Left ventricle myocardium inferior (tissue), 1 donor: ENCODE results near the gene SUZ12. TPM values are rescaled to one million over a fixed set of nuclear protein-coding genes. Genes with fewer than 3 reads are reported as not detected.
"Not testable (repeated sequence)": the region's sequence is repeated elsewhere in the genome, so short reads cannot be mapped to it uniquely, and the experiment has no call there.

ENCODE experiments used
- DNase-seq: peaks from one replicate; pipeline ENCODE4 v3.0.0-alpha.2; 2020
- H3K27ac ChIP-seq: fragments of 200-600 bp; replicated peaks from 2 replicates; pipeline ENCODE4 v1.8.0; 2021
- H3K27me3 ChIP-seq: fragments of 200-600 bp; 2 replicates; pipeline ENCODE4 v1.8.0; 2021; ENCODE audit warnings: low read depth
- H3K36me3 ChIP-seq: fragments of 200-600 bp; 2 replicates; pipeline ENCODE4 v1.8.0; 2021
- H3K4me1 ChIP-seq: fragments of 200-600 bp; 2 replicates; pipeline ENCODE4 v1.8.0; 2021
- H3K4me3 ChIP-seq: fragments of 200-600 bp; 2 replicates; pipeline ENCODE4 v1.8.0; 2021; ENCODE audit warnings: mild to moderate bottlenecking, moderate library complexity
- H3K9me3 ChIP-seq: fragments of 200-600 bp; replicated peaks from 2 replicates; pipeline ENCODE4 v1.8.0; 2021
- intact Hi-C: fragments of 100-400 bp; cut with micrococcal nuclease; formaldehyde crosslinking; loops from one replicate; pipeline ENCODE4 v1.11.0; 2022
- total RNA-seq: library from RNA; stranded (reverse); fragmentation: NEBNext Ultra II Directional; extraction: Animal tissue kit (Norgen Biotek cat#: 25700); gene quantifications from one replicate; pipeline ENCODE4 v1.2.1, GENCODE V29; 2021
- TF ChIP-seq, protein P1 (sequence below): fragments of 200-600 bp; IDR thresholded peaks from 2 replicates; pipeline ENCODE4 v1.8.0; 2021; ENCODE audit warnings: antibody characterized with exemption, mild to moderate bottlenecking, borderline replicate concordance
- donor health status: DM: no; HTN: yes; CAD: no; lungs with severe emphysema.

SUZ12 gene
- total RNA-seq, 1 donor from 2014 or later = 12.6 TPM

DNA sequence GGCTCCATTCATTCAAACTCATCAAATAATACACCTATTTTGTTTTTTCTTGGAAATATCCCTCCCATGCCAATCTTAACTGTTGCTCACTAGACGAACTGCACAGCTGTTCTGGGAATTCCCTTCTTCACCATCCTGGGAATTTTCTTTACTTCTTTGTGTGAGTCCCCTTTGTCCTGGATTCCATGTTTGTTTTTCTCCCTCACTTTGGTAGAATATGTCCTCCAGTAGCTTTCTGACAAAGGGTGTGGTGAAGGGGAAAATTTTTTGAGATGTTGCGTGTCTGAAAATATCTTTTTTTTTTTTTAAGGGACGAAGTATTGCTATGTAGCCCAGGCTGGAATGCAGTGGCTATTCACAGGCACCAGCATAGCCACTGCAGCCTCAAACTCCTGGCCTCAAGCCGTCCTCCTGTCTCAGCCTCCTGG lies 18.1 kb upstream of the SUZ12 start:
- no peaks in the 10 kb centered on the region for H3K36me3 ChIP-seq
- H3K9me3 ChIP-seq = no peaks in the 10 kb centered on the region
- intact Hi-C loops = no loop called here
- peaks cover 83% of the 10 kb centered on the region for H3K27me3 ChIP-seq
- no peak overlapping the region for H3K4me3 ChIP-seq
- TF ChIP-seq, protein P1, sequence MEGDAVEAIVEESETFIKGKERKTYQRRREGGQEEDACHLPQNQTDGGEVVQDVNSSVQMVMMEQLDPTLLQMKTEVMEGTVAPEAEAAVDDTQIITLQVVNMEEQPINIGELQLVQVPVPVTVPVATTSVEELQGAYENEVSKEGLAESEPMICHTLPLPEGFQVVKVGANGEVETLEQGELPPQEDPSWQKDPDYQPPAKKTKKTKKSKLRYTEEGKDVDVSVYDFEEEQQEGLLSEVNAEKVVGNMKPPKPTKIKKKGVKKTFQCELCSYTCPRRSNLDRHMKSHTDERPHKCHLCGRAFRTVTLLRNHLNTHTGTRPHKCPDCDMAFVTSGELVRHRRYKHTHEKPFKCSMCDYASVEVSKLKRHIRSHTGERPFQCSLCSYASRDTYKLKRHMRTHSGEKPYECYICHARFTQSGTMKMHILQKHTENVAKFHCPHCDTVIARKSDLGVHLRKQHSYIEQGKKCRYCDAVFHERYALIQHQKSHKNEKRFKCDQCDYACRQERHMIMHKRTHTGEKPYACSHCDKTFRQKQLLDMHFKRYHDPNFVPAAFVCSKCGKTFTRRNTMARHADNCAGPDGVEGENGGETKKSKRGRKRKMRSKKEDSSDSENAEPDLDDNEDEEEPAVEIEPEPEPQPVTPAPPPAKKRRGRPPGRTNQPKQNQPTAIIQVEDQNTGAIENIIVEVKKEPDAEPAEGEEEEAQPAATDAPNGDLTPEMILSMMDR = no peak
- no peaks in the 10 kb centered on the region for H3K4me1 ChIP-seq
- H3K27ac ChIP-seq = no peak overlapping the region
- no peak for DNase-seq

DNA sequence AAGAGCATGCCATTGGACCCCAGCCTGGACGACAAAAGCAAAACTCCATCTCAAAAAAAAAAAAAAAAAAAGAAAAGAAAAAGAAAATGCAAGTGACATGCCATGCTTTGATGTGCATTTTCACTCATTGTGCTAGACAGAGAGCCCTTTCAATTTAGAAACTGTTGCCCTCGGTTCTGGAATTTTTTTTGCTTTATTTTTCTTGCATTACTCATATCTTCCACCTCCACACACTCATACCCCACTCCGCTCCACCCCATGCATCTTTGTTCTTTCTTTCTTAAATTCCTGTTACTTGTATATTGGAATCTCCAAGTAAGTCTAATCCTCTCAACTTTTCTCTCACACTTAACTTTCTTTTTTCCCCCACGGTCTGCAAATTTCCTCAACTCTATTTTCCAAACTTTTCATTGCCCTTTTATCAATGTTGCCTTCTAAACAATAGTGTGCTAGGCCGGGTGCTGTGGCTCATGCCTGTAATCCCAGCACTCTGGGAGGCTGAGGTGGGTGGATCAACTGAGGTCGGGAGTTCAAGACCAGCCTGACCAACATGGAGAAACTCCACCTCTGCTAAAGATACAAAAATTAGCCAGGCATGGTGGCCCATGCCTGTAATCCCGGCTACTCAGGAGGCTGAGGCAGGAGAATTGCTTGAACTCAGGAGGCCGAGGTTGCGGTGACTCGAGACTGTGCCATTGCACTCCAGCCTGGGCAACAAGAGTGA lies 16.8 kb upstream of the SUZ12 start:
- H3K36me3 ChIP-seq = no peaks in the 10 kb centered on the region
- no peak for DNase-seq
- intact Hi-C loops = no loop called here
- TF ChIP-seq, protein P1 = no peak
- H3K9me3 ChIP-seq = no peaks in the 10 kb centered on the region
- peaks cover 92% of the 10 kb centered on the region for H3K27me3 ChIP-seq
- no peak overlapping the region for H3K27ac ChIP-seq
- H3K4me1 ChIP-seq = no peaks in the 10 kb centered on the region
- H3K4me3 ChIP-seq = no peak overlapping the region

DNA sequence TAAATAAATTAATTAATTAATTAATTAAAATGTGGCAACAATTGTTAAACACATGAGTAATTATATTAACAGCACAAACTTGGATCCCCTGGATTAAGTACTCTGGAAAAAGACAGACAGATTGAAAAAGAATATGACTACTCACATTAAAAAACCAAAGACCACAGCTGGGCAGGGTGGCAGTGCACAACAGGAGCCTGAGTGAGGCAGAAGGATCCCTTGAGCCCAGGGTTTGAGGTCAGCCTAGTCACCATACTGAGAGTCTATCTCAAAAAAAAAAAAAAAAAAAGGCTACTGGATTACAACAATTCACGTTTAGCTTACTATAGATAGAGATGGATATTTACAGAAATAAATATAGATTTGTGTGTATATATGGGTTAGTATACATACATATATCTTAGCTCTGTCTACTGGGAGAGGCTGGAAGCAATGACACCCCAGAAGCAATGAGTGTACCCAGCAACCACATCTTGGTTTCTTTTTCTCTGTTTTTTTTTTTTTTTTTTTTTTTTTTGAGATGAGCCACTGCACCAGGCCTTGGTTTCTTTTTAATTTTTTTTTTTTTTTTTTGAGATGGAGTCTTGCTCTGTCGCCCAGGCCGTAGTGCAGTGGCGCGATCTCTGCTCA lies 10.6 kb upstream of the SUZ12 start:
- TF ChIP-seq, protein P1 = no peak
- no peak for DNase-seq
- Histone ChIP-seq H3K9me3 (no peaks in the 10 kb centered on the region), H3K27me3 (peaks cover 31% of the 10 kb centered on the region), H3K27ac (no peak overlapping the region), H3K36me3 (no peaks in the 10 kb centered on the region), H3K4me3 (no peak overlapping the region), H3K4me1 (no peaks in the 10 kb centered on the region)
- intact Hi-C loops = no loop called here

DNA sequence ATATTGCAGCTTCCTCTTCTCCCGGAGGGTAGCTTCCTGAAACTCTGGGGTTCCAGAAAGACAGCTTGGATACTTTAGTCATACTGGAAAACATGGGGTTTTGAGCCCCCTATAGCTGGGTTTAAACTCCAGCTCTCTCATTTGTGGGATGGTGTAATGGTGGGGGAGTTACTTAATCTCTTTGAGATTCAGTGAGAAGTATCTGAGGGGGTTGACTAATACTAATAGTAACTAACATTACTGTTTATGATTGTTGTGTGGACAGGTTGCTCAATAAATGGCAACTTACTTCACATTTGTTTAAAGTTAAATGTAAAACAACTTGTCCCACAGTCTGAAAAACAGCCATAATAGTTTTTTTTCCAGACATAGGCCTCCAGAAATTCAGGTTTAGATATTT lies 5.1 kb upstream of the SUZ12 start:
- H3K4me3 ChIP-seq = no peak overlapping the region
- no peak for DNase-seq
- H3K27ac ChIP-seq = no peak overlapping the region

DNA sequence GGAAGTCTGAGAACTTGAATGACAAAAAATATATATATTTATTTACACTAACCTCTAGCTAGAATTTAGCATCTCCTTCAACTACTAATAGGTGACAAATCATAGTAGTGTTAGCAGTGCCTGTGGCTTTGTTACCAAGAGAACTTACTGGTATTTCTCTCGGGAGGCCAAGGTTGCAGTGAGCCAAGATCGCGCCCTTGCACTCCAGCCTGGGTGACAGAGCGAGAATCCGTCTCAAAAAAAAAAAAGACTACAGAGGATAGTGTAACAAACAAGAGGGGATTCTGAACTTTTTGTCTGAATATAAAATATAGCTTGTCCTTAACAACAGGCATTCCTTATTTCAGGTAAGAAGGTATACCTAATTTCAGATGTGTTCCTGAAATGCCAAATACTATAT lies 1.3 kb upstream of the SUZ12 start:
- H3K4me1 ChIP-seq = peaks cover 28% of the 10 kb centered on the region
- intact Hi-C loops = no loop called here
- DNase-seq = no peak
- H3K36me3 ChIP-seq = no peaks in the 10 kb centered on the region
- no peaks in the 10 kb centered on the region for H3K27me3 ChIP-seq
- no peaks in the 10 kb centered on the region for H3K9me3 ChIP-seq
- H3K27ac ChIP-seq = no peak overlapping the region
- TF ChIP-seq, protein P1 = no peak
- no peak overlapping the region for H3K4me3 ChIP-seq

More for the DNA sequence above, 5.1 kb upstream of the SUZ12 start:
- H3K27me3 ChIP-seq = no peaks in the 10 kb centered on the region
- TF ChIP-seq, protein P1 = no peak
- no peaks in the 10 kb centered on the region for H3K36me3 ChIP-seq
- no peaks in the 10 kb centered on the region for H3K9me3 ChIP-seq
- intact Hi-C loops = no loop called here
- H3K4me1 ChIP-seq = peaks cover 7% of the 10 kb centered on the region

DNA sequence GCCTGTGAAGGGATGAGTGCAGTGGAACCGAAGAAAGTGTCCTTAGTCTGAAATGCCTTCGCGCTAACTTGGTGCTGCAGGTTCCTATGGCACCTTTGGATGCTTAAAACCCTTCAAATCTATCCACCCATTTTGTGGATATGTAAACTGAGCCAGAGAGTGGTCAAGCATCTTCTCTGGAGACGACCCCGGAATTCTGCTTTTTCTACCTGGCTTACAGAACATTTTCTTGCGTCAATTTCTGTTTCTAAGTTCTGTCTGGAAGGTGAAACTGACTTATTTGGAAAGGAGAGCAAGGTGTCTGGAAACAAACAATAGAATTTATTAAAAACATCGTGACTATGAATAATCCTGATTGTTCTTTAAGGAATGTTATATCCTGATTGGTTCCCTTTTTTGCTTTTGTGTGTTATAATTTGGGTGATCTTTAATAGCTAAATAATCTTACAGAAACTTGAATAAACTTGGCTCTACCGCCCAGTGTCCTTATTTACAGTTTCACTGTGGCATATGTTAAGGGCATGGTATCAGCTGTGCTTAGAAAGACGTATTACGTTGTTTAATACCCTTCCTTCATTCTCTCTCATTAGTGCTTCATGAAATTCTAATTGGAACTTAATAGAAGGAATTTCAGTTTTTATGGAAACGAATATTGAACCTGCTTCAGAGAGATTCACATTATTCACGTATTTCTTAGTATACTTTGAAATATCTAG lies 1.3 kb downstream of the SUZ12 start:
- DNase-seq, H3K9me3 ChIP-seq, intact Hi-C loops, H3K27me3 ChIP-seq, H3K27ac ChIP-seq: not testable (repeated sequence)
- H3K36me3 ChIP-seq = peaks cover 10% of the 10 kb centered on the region
- H3K4me1 ChIP-seq = peaks cover 28% of the 10 kb centered on the region
- peak overlapping the region; percentile 59 for H3K4me3 ChIP-seq

DNA sequence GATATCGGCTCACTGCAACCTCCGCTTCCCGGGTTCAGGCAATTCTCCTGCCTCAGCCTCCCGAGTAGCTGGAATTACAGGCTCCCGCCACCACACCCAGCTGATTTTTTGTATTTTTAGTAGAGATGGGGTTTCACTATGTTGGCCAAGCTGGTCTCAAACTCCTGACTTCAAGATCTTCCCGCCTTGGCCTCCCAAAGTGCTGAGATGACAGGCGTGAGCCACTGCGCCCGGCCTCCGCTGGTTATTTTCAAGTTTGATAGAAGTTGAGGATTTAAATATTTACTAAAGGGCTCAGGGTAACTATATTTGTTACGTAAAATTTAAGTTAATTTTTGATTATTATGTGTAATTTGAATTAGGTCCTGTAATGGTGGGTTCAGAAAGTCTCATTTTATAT lies 5.1 kb downstream of the SUZ12 start:
- intact Hi-C loops, H3K27me3 ChIP-seq: not testable (repeated sequence)
- peaks cover 25% of the 10 kb centered on the region for H3K36me3 ChIP-seq

DNA sequence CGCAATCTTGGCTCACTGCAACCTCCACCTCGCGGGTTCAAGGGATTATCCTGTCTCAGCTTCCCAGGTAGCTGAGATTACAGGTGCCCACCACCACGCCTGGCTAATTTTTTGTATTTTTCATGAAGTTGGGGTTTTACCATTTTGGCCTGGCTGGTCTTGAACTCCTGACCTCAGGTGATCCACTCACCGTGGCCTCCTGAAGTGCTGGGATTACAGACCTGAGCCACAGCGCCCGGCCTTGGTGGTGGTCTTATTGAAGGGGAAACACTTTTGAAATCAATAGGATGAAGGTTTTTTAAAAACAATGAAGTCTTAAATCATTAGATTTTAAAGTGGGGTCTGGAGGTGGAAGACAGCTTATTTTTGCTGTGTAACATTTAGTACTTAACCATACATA lies 5.6 kb downstream of the SUZ12 start:
- Histone ChIP-seq H3K4me1 (peaks cover 17% of the 10 kb centered on the region), H3K36me3 (peaks cover 25% of the 10 kb centered on the region)
- DNase-seq, H3K27me3 ChIP-seq, H3K4me3 ChIP-seq, H3K9me3 ChIP-seq, H3K27ac ChIP-seq, intact Hi-C loops: not testable (repeated sequence)

More for the DNA sequence above, 5.1 kb downstream of the SUZ12 start:
- DNase-seq, H3K27ac ChIP-seq, H3K9me3 ChIP-seq, H3K4me3 ChIP-seq: not testable (repeated sequence)
- peaks cover 21% of the 10 kb centered on the region for H3K4me1 ChIP-seq
